HG02970 (cell line): ENCODE data around the gene CKS1B.
A peak's percentile ranks its signal among the peaks of the same experiment; 100 is the strongest.

Source experiments
- ATAC-seq: cut with Tn5 transposase; IDR thresholded peaks from one replicate; pipeline ENCODE4 v1.9.1; 2021; ENCODE audit warnings: mild to moderate bottlenecking, moderate library complexity, moderate number of reproducible peaks; ENCODE audit not compliant: unreplicated experiment, low FRiP score

CKS1B gene

GRCh38 chr1:154974102-154974807, at the start of gene CKS1B:
CKS1B (plus strand) TSS chr1:154974681; CDS start chr1:154974746, 65 bp downstream.
- peak; percentile 78 for ATAC-seq

GRCh38 chr1:154925335-154926170, 48.9 kb upstream of the CKS1B start:
- ATAC-seq: no peak

- no peak for ATAC-seq
Observed at GRCh38 chr1:154926201-154926600, 48.3 kb upstream of the CKS1B start.

GRCh38 chr1:154931940-154932487, 42.5 kb upstream of the CKS1B start:
- no peak for ATAC-seq

- no peak for ATAC-seq
Observed at GRCh38 chr1:154934358-154934948, 40.0 kb upstream of the CKS1B start.

- ATAC-seq: no peak
Observed at GRCh38 chr1:154935749-154936554, 38.5 kb upstream of the CKS1B start.

GRCh38 chr1:154936555-154937084, 37.9 kb upstream of the CKS1B start, which contains the start of gene PMVK:
PMVK (minus strand) TSS chr1:154936719; CDS start chr1:154936685, 34 bp downstream.
- peak; percentile 75 for ATAC-seq

GRCh38 chr1:154937085-154937987, 37.1 kb upstream of the CKS1B start:
- peak; percentile 73 for ATAC-seq

- no peak for ATAC-seq
Observed at GRCh38 chr1:154937988-154938386, 36.5 kb upstream of the CKS1B start.

- ATAC-seq: no peak
Observed at GRCh38 chr1:154938604-154939399, 35.7 kb upstream of the CKS1B start.

- no peak for ATAC-seq
Observed at GRCh38 chr1:154940213-154940560, 34.3 kb upstream of the CKS1B start.

- ATAC-seq: no peak
Observed at GRCh38 chr1:154940651-154941194, 33.8 kb upstream of the CKS1B start.

- no peak for ATAC-seq
Observed at GRCh38 chr1:154941333-154942013, 33.0 kb upstream of the CKS1B start.

- no peak for ATAC-seq
Observed at GRCh38 chr1:154943649-154944400, 30.7 kb upstream of the CKS1B start.

- ATAC-seq: no peak
Observed at GRCh38 chr1:154944401-154945159, 29.9 kb upstream of the CKS1B start.
